ENCODE measurements around the gene KANK3. TPM values are rescaled to one million over a fixed set of nuclear protein-coding genes. Genes with fewer than 3 reads are reported as not detected.

The KANK3 gene
- 5.3 and 7.7 TPM in 2 replicates for total RNA-seq (2021)
- long read RNA-seq, partial matches to known transcripts = 2 of 8 reads
- long read RNA-seq, other reads (novel, unspliced or antisense) = 6 of 8 reads

DNA sequence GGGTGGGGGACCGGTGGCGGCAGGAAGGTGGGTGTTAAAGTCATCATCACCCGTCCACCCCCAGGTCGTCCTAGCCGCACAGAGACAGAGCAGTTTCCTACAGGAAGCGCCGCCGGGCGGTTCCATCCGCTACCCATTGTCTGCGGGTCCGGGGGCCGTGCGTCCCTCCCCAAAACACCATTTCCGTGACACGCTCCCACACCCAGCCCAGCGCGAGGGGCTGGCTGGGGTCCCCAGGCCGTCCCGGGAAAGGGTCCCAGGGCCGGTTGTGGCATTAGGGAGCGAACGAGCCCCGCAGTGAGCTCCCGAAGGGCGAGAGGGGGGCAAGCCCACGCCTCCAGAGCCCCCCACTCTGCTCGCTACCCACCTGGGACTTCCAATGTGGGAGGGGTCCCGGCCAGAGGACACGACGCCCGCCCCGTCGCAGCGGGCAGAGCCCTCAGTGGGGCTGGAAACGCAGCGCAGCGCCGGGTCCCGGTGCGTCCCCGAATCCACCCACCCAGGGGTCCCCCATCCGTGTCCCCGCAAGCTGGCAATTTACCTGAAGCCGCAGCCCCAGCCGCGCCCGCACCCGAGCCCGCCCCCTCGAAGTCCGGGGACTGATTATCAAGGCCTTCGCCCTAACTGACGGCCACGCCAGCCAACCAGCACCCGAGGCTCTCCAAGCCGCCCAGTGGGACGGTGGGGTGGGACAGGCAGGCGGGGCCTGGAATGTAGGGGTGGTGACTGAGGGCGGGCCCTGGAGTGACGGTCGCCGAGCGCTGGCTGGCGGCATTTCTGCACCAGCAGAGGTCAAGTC, at the start of gene KANK3:
TSS of gene KANK3 (minus strand) at position 579 of the 799 bp plus-strand sequence. CDS start 5,434 bp downstream, outside the sequence.
- no peak within 1 kb of the TSS for H2AK5ac ChIP-seq (ENCODE audit: insufficient read length, low read length)
- no peak within 1 kb of the TSS for H2BK5ac ChIP-seq (ENCODE audit: insufficient read length, low read length)
- no peak for TF ChIP-seq CTCF (conservative IDR thresholded peaks at IDR 0.05)
- peak; percentile 99 for DNase-seq
- H3K27ac ChIP-seq (ENCODE audit: insufficient read length, low read depth, low read length) = no peak within 1 kb of the TSS
- peaks cover 25% of the 10 kb centered on the region for H3K27me3 Mint-ChIP-seq (ENCODE audit: low read depth)
- H2AFZ ChIP-seq (ENCODE audit: low read length) = no peak within 1 kb of the TSS
- no peak within 1 kb of the TSS for H2BK20ac ChIP-seq (ENCODE audit: low read depth, low read length, poor library complexity, severe bottlenecking)
- H4K91ac ChIP-seq (ENCODE audit: insufficient read length, low read depth, low read length) = no peak within 1 kb of the TSS
- H3K36me3 Mint-ChIP-seq (ENCODE audit: insufficient read depth in 1 of 3, low read depth in 3 of 3) = peaks cover 0 to 2% (median 0%) of the 10 kb centered on the region in 3 experiments; a peak in 2 of 7 replicates
- no peaks in the 10 kb centered on the region for H3K9me3 Mint-ChIP-seq
- H3K27me3 ChIP-seq (ENCODE audit: insufficient read depth, low read length) = no peaks in the 10 kb centered on the region
- no peaks in the 10 kb centered on the region; the same call in 1 of the 2 replicates for H3K4me1 ChIP-seq (ENCODE audit: insufficient read depth, low read length)
- H3T11ph ChIP-seq (ENCODE audit: low read length) = no peak within 1 kb of the TSS
- H3K79me2 ChIP-seq (ENCODE audit: insufficient read depth, low read length) = no peaks in the 10 kb centered on the region
- no peak within 1 kb of the TSS for H3K56ac ChIP-seq (ENCODE audit: insufficient read length, low read depth, low read length)
- WGBS (ENCODE audit: extremely low coverage, insufficient read length, low lambda C conversion rate) = no CpG with 5 or more reads among the region's 65 CpGs
- H4K5ac ChIP-seq (ENCODE audit: insufficient read length, low read depth, low read length) = no peak within 1 kb of the TSS
- H3K79me1 ChIP-seq (ENCODE audit: insufficient read depth, low read depth, low read length, poor library complexity, severe bottlenecking) = no peaks in the 10 kb centered on the region
- peak within 1 kb of the TSS; percentile 66 for H3K4me2 ChIP-seq (ENCODE audit: insufficient read depth, insufficient read length, low read length)
- no peak within 1 kb of the TSS for H3K27ac Mint-ChIP-seq
- H3K23ac ChIP-seq (ENCODE audit: insufficient read length, low read depth, low read length) = no peak within 1 kb of the TSS
- H2BK12ac ChIP-seq (ENCODE audit: insufficient read length, low read depth, low read length) = no peak within 1 kb of the TSS
- H3K4me3 Mint-ChIP-seq = peak within 1 kb of the TSS; percentile 65 to 75
- H3K9ac ChIP-seq (ENCODE audit: extremely low read depth, insufficient read length, low read length) = peak within 1 kb of the TSS; percentile 30
- H2BK120ac ChIP-seq (ENCODE audit: low read depth, low read length, poor library complexity, severe bottlenecking) = no peak within 1 kb of the TSS
- H4K20me1 ChIP-seq (ENCODE audit: control insufficient read depth, insufficient read depth, insufficient read length) = no peaks in the 10 kb centered on the region
- peak within 1 kb of the TSS; percentile 32 for H3K18ac ChIP-seq (ENCODE audit: insufficient read length, low read depth, low read length)
- no peak within 1 kb of the TSS; the same call in 1 of the 2 replicates for H2BK15ac ChIP-seq (ENCODE audit: low read depth, low read length)
- peaks cover 15 to 22% of the 10 kb centered on the region in 2 experiments for H3K4me1 Mint-ChIP-seq
- H3K23me2 ChIP-seq (ENCODE audit: insufficient read length, low read depth, low read length, poor library complexity, severe bottlenecking) = peaks cover 4% of the 10 kb centered on the region
- H3K4ac ChIP-seq (ENCODE audit: low read depth, low read length) = no peak within 1 kb of the TSS
- no peak within 1 kb of the TSS for H4K8ac ChIP-seq (replicated peaks; ENCODE audit: insufficient read length, low read depth, low read length)
- no peaks in the 10 kb centered on the region for H3K9me3 ChIP-seq (ENCODE audit: control insufficient read depth, low read depth, low read length)
- H3K14ac ChIP-seq (ENCODE audit: insufficient read depth, low read length) = peak within 1 kb of the TSS; percentile 42; the same call in 1 of the 2 replicates
